ENCODE data around the gene PROKR1. TPM values are rescaled to one million over a fixed set of nuclear protein-coding genes. Genes with fewer than 3 reads are reported as not detected.

The PROKR1 gene
- total RNA-seq, 1 experiment from 2014 or later = not detected

DNA sequence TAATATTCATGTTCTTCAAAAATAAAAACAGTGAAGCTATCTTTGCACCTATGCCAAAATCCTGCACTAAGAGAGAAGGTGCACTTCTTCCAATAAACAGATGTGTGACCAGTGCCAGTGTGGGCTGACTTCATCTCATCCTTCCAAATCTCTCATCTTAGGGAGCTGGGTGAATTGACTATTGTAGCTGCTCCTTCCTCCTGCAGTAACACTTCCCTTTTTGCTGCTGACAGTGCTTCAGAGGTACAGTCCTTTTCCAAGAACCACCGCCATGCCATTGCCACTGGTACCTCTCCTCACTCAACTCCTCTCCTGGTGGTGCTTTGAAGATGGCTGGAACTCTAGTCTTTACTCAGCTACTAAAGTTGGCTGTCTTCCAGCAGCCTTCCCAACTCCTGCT, 49.1 kb downstream of the PROKR1 start:
- no peaks in the 10 kb centered on the region for H3K79me2 ChIP-seq (ENCODE audit: low read length)
- peak; percentile 76 for DNase-seq
- H4K20me1 ChIP-seq (ENCODE audit: insufficient read depth, low read depth, low read length) = no peaks in the 10 kb centered on the region
- no peaks in the 10 kb centered on the region for H3K9me2 ChIP-seq (replicated peaks; ENCODE audit: insufficient read depth, low read length)
- no peaks in the 10 kb centered on the region for H3K27me3 ChIP-seq (ENCODE audit: low read length)
- H3K4me2 ChIP-seq (ENCODE audit: low read depth, low read length, poor library complexity, severe bottlenecking) = peak overlapping the region; percentile 42
- peak overlapping the region; percentile 54 for H2AFZ ChIP-seq (ENCODE audit: low read length)
- peaks cover 71% of the 10 kb centered on the region for H3K4me1 ChIP-seq (ENCODE audit: low read length)
- H3K9ac ChIP-seq (ENCODE audit: low read length) = peak overlapping the region; percentile 5
- no peaks in the 10 kb centered on the region; the same call in 1 of the 2 replicates for H3K9me3 ChIP-seq (ENCODE audit: low read length)
- H3K27ac ChIP-seq (ENCODE audit: low read length) = peak overlapping the region; percentile 97
- 0 out of 2 replicates have a peak overlapping the region, but pooled peaks have one; percentile 10 for H3K4me3 ChIP-seq (ENCODE audit: low read length)
- no peaks in the 10 kb centered on the region for H3K36me3 ChIP-seq (ENCODE audit: insufficient read depth, low read length)

DNA sequence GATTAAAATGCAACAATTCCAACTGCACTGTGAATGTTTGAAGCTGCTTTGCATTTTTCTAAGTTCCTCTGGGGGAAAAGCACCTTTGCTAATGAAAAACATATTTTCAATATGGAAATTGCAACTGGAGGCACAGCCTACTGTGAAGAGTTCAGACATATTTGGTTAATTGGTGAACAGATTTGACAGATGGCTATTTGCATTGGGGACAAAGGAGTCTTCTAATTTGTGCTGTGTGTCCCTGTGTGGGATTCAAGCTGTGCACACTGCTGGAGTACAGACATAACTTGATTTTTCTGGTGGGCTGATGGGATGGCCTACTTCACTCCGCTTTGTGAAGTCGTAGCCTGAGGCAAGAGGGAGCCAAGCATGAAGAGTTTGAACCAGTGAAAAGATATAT, 50.6 kb downstream of the PROKR1 start:
- Histone ChIP-seq H3K79me2 (ENCODE audit: low read length) (no peaks in the 10 kb centered on the region), H3K36me3 (ENCODE audit: insufficient read depth, low read length) (no peaks in the 10 kb centered on the region), H4K20me1 (ENCODE audit: insufficient read depth, low read depth, low read length) (no peaks in the 10 kb centered on the region), H3K9me2 (replicated peaks; ENCODE audit: insufficient read depth, low read length) (no peaks in the 10 kb centered on the region), H3K27me3 (ENCODE audit: low read length) (no peaks in the 10 kb centered on the region), H3K4me1 (ENCODE audit: low read length) (peaks cover 74% of the 10 kb centered on the region), H3K27ac (ENCODE audit: low read length) (peak overlapping the region; percentile 97), H2AFZ (ENCODE audit: low read length) (0 out of 2 replicates have a peak overlapping the region, but pooled peaks have one; percentile 1), H3K9me3 (ENCODE audit: low read length) (no peaks in the 10 kb centered on the region; the same call in 1 of the 2 replicates), H3K4me3 (ENCODE audit: low read length) (peak overlapping the region; percentile 10), H3K9ac (ENCODE audit: low read length) (peak overlapping the region; percentile 5; the same call in 1 of the 2 replicates), H3K4me2 (ENCODE audit: low read depth, low read length, poor library complexity, severe bottlenecking) (peak overlapping the region; percentile 42)
- peak; percentile 87 for DNase-seq

DNA sequence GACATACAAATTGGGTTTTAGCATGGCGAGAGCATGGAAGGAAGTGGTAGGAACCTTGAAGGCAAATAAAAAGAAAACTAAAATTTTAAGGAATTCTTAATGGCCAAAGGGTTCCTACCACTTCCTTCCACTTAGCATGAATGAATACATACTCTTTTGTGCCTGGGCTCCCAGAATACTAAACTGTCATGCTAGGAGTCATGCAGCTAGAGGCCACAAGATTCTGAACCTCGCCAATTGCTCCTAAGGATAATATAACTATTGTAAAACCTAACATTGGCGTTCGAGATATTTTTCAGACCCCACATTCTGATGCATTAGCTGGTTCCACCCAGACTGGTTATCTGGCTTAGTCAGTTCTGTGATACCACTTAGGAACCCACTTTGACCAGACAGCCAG, 52.6 kb downstream of the PROKR1 start:
- Histone ChIP-seq H3K27ac (ENCODE audit: low read length) (0 out of 2 replicates have a peak overlapping the region, but pooled peaks have one; percentile 97), H4K20me1 (ENCODE audit: insufficient read depth, low read depth, low read length) (no peaks in the 10 kb centered on the region), H3K4me3 (ENCODE audit: low read length) (no peak overlapping the region), H3K4me2 (ENCODE audit: low read depth, low read length, poor library complexity, severe bottlenecking) (no peak overlapping the region), H3K9ac (ENCODE audit: low read length) (no peak overlapping the region), H3K4me1 (ENCODE audit: low read length) (peaks cover 61% of the 10 kb centered on the region), H3K27me3 (ENCODE audit: low read length) (no peaks in the 10 kb centered on the region), H2AFZ (ENCODE audit: low read length) (no peak overlapping the region), H3K9me3 (ENCODE audit: low read length) (no peaks in the 10 kb centered on the region; the same call in none of the 2 replicates), H3K79me2 (ENCODE audit: low read length) (no peaks in the 10 kb centered on the region), H3K36me3 (ENCODE audit: insufficient read depth, low read length) (no peaks in the 10 kb centered on the region), H3K9me2 (replicated peaks; ENCODE audit: insufficient read depth, low read length) (no peaks in the 10 kb centered on the region)
- DNase-seq = no peak

DNA sequence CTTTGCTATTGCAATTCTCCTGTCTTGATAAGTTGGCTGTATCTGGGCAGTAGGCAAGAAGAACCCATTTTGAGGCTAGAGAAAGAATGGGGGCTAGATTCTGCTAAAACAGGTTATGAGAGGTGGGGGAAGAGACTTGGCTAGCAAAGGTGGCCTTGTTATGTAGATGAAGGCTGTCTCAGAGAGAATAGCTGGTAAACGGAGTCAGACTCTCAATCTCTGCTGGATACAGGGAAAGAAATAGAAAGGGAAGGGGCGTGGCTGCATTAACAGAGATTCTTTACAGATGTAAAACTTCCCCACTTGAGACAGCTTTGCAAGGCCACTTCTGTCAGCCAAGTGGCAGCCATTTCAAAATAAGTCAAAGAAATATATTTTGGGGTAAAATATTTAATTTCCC, 53.2 kb downstream of the PROKR1 start:
- Histone ChIP-seq H3K4me1 (ENCODE audit: low read length) (peaks cover 55% of the 10 kb centered on the region), H3K27ac (ENCODE audit: low read length) (no peak overlapping the region), H3K4me2 (ENCODE audit: low read depth, low read length, poor library complexity, severe bottlenecking) (no peak overlapping the region), H3K27me3 (ENCODE audit: low read length) (no peaks in the 10 kb centered on the region), H3K9ac (ENCODE audit: low read length) (no peak overlapping the region), H3K79me2 (ENCODE audit: low read length) (no peaks in the 10 kb centered on the region), H3K36me3 (ENCODE audit: insufficient read depth, low read length) (no peaks in the 10 kb centered on the region), H3K9me3 (ENCODE audit: low read length) (no peaks in the 10 kb centered on the region; the same call in none of the 2 replicates), H2AFZ (ENCODE audit: low read length) (no peak overlapping the region), H3K9me2 (replicated peaks; ENCODE audit: insufficient read depth, low read length) (no peaks in the 10 kb centered on the region), H3K4me3 (ENCODE audit: low read length) (no peak overlapping the region), H4K20me1 (ENCODE audit: insufficient read depth, low read depth, low read length) (no peaks in the 10 kb centered on the region)
- no peak for DNase-seq

DNA sequence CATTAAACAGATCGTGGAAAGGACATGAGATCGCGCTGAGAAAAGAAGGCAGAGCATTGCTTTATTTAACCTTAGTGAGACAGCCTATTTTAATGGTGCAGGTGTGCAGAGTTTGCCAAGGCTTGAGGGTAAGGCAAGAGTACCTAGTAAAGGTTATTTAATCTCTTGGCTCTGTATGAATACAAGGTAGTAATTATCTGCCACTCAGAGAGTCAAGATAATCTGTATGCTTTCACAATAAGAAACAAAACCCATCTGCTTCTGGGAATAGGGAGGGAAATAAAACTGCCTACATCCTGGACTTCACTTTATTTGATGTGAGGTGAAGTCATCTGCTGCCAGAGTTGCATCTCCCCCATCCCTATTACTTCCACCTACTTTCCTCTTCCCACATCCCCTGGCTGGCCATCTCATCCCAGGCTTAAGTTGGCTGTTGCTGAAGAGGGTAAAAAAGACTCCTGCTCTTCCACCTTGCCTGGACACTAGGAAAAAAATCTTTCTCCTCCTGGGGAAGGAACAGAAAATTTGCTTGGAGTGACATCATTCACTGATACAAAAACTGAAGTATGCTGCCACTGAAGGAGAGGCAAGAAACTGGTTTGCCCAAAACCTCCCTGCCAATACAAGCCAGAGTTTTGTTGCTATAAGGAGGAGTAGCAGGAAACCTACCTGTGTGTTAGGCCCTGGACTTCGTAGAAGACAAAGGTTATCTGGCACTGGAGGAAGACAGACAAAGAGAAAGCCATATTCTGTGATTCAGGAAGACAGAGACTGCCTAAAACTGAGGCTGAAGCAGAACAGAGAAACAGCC, 55.4 kb downstream of the PROKR1 start:
- Histone ChIP-seq H4K20me1 (ENCODE audit: insufficient read depth, low read depth, low read length) (no peaks in the 10 kb centered on the region), H3K4me1 (ENCODE audit: low read length) (peaks cover 35% of the 10 kb centered on the region), H3K9me2 (replicated peaks; ENCODE audit: insufficient read depth, low read length) (no peaks in the 10 kb centered on the region), H3K9me3 (ENCODE audit: low read length) (no peaks in the 10 kb centered on the region; the same call in none of the 2 replicates), H3K79me2 (ENCODE audit: low read length) (no peaks in the 10 kb centered on the region), H3K27me3 (ENCODE audit: low read length) (no peaks in the 10 kb centered on the region), H3K9ac (ENCODE audit: low read length) (peak overlapping the region; percentile 29), H2AFZ (ENCODE audit: low read length) (peak overlapping the region; percentile 89), H3K4me2 (ENCODE audit: low read depth, low read length, poor library complexity, severe bottlenecking) (peak overlapping the region; percentile 36), H3K27ac (ENCODE audit: low read length) (peak overlapping the region; percentile 64), H3K4me3 (ENCODE audit: low read length) (no peak overlapping the region), H3K36me3 (ENCODE audit: insufficient read depth, low read length) (no peaks in the 10 kb centered on the region)
- peak; percentile 58 for DNase-seq

DNA sequence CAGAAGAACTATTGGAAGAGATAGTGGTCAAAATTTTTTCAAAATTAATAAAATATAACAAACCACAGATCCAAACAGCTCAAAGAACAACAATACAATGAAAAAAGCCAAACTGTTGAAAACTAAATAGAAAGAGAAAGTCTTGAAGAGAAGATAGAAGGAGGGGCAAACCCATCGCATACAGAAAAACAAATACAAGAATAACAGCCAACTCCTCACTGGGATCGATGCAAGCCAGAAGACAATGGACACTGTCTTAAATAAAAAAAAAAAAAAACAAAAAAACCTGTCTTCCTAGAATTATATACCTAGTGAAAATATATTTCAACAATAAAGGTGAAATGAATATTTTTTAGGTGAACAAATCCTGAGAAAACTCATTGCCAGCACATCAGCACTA, 57.2 kb downstream of the PROKR1 start:
- Histone ChIP-seq H3K79me2 (ENCODE audit: low read length) (no peaks in the 10 kb centered on the region), H3K36me3 (ENCODE audit: insufficient read depth, low read length) (no peaks in the 10 kb centered on the region), H3K9me2 (replicated peaks; ENCODE audit: insufficient read depth, low read length) (no peaks in the 10 kb centered on the region), H3K4me1 (ENCODE audit: low read length) (peaks cover 23% of the 10 kb centered on the region), H2AFZ (ENCODE audit: low read length) (no peak overlapping the region), H3K27me3 (ENCODE audit: low read length) (no peaks in the 10 kb centered on the region), H4K20me1 (ENCODE audit: insufficient read depth, low read depth, low read length) (no peaks in the 10 kb centered on the region), H3K9me3 (ENCODE audit: low read length) (no peaks in the 10 kb centered on the region; the same call in none of the 2 replicates), H3K27ac (ENCODE audit: low read length) (no peak overlapping the region), H3K4me2 (ENCODE audit: low read depth, low read length, poor library complexity, severe bottlenecking) (no peak overlapping the region), H3K9ac (ENCODE audit: low read length) (no peak overlapping the region), H3K4me3 (ENCODE audit: low read length) (no peak overlapping the region)
- DNase-seq = no peak

DNA sequence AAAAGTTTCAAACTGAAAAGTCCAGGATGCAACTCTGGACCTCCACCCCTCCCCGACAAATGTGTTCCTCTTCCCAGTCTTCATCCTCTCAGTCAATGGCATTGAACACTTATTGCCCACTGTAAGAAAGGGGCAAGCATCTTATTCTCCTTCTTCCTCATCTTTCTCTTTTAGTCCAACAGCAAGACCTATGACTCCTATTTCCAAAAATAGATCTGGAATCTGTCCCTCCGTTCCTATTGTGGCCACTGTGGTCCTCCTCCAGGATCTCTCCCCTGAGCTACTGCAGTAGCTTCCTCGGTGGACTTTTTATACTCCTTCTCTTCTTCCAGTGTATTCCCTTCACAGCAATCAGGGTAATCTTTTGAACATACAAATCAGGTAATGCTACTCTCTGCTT, 63.3 kb downstream of the PROKR1 start:
- H3K27ac ChIP-seq (ENCODE audit: low read length) = no peak overlapping the region
- H4K20me1 ChIP-seq (ENCODE audit: insufficient read depth, low read depth, low read length) = no peaks in the 10 kb centered on the region
- no peak overlapping the region for H2AFZ ChIP-seq (ENCODE audit: low read length)
- H3K4me2 ChIP-seq (ENCODE audit: low read depth, low read length, poor library complexity, severe bottlenecking) = no peak overlapping the region
- no peaks in the 10 kb centered on the region for H3K9me2 ChIP-seq (replicated peaks; ENCODE audit: insufficient read depth, low read length)
- no peaks in the 10 kb centered on the region for H3K36me3 ChIP-seq (ENCODE audit: insufficient read depth, low read length)
- H3K9ac ChIP-seq (ENCODE audit: low read length) = no peak overlapping the region
- no peaks in the 10 kb centered on the region for H3K27me3 ChIP-seq (ENCODE audit: low read length)
- no peaks in the 10 kb centered on the region for H3K79me2 ChIP-seq (ENCODE audit: low read length)
- H3K9me3 ChIP-seq (ENCODE audit: low read length) = no peaks in the 10 kb centered on the region
- H3K4me3 ChIP-seq (ENCODE audit: low read length) = no peak overlapping the region
- H3K4me1 ChIP-seq (ENCODE audit: low read length) = peaks cover 22% of the 10 kb centered on the region
- no peak for DNase-seq
